T-helper 2 cell treated with Interferon-gamma antibody and Interleukin-4, amounts not matched to agents 5 μg/mL and 100 μg/mL, for 36 hours (primary cell): ENCODE data around the gene KRT13.

Source experiments
- DNase-seq: peaks from one replicate; pipeline ENCODE4 v3.0.0; 2021; ENCODE audit warnings: low spot score
- H3K27ac Mint-ChIP-seq: one replicate; pipeline ENCODE4 v1.8.0; 2021; ENCODE audit warnings: mild to moderate bottlenecking, mixed read lengths
- H3K27me3 Mint-ChIP-seq: one replicate; pipeline ENCODE4 v1.8.0; 2021; ENCODE audit warnings: low read depth, mixed read lengths
- H3K36me3 Mint-ChIP-seq: one replicate; pipeline ENCODE4 v1.8.0; 2021; ENCODE audit warnings: low read depth, mixed read lengths
- H3K4me1 Mint-ChIP-seq: one replicate; pipeline ENCODE4 v1.8.0; 2021; ENCODE audit warnings: low read depth, mixed read lengths
- H3K4me3 Mint-ChIP-seq: one replicate; pipeline ENCODE4 v1.8.0; 2022; ENCODE audit warnings: mild to moderate bottlenecking, moderate library complexity, mixed read lengths
- H3K9me3 Mint-ChIP-seq: one replicate; pipeline ENCODE4 v1.8.0; 2021; ENCODE audit warnings: mixed read lengths

Gene KRT13

GRCh38 chr17:41464682-41465081, 40.7 kb downstream of the KRT13 start:
- Mint-ChIP-seq H3K4me3 (no peak overlapping the region), H3K36me3 (no peaks in the 10 kb centered on the region), H3K9me3 (no peaks in the 10 kb centered on the region), H3K4me1 (no peaks in the 10 kb centered on the region), H3K27ac (no peak overlapping the region), H3K27me3 (peaks cover 3% of the 10 kb centered on the region)
- DNase-seq = no peak

GRCh38 chr17:41464173-41464572, 41.2 kb downstream of the KRT13 start:
- H3K4me1 Mint-ChIP-seq = no peaks in the 10 kb centered on the region
- no peaks in the 10 kb centered on the region for H3K9me3 Mint-ChIP-seq
- no peaks in the 10 kb centered on the region for H3K36me3 Mint-ChIP-seq
- H3K4me3 Mint-ChIP-seq = no peak overlapping the region
- no peak for DNase-seq
- no peak overlapping the region for H3K27ac Mint-ChIP-seq
- H3K27me3 Mint-ChIP-seq = peaks cover 3% of the 10 kb centered on the region

GRCh38 chr17:41463746-41464145, 41.7 kb downstream of the KRT13 start:
- H3K9me3 Mint-ChIP-seq = no peaks in the 10 kb centered on the region
- H3K4me1 Mint-ChIP-seq = no peaks in the 10 kb centered on the region
- no peak overlapping the region for H3K27ac Mint-ChIP-seq
- H3K27me3 Mint-ChIP-seq = peaks cover 3% of the 10 kb centered on the region
- H3K4me3 Mint-ChIP-seq = no peak overlapping the region
- no peak for DNase-seq
- no peaks in the 10 kb centered on the region for H3K36me3 Mint-ChIP-seq

GRCh38 chr17:41462705-41463104, 42.7 kb downstream of the KRT13 start:
- no peaks in the 10 kb centered on the region for H3K36me3 Mint-ChIP-seq
- H3K27ac Mint-ChIP-seq = no peak overlapping the region
- H3K27me3 Mint-ChIP-seq = no peaks in the 10 kb centered on the region
- no peak overlapping the region for H3K4me3 Mint-ChIP-seq
- DNase-seq = no peak
- H3K9me3 Mint-ChIP-seq = no peaks in the 10 kb centered on the region
- no peaks in the 10 kb centered on the region for H3K4me1 Mint-ChIP-seq

GRCh38 chr17:41457676-41458075, 47.7 kb downstream of the KRT13 start:
- no peak overlapping the region for H3K27ac Mint-ChIP-seq
- H3K9me3 Mint-ChIP-seq = no peaks in the 10 kb centered on the region
- H3K4me3 Mint-ChIP-seq = no peak overlapping the region
- peaks cover 4% of the 10 kb centered on the region for H3K27me3 Mint-ChIP-seq
- no peaks in the 10 kb centered on the region for H3K36me3 Mint-ChIP-seq
- DNase-seq = no peak
- H3K4me1 Mint-ChIP-seq = no peaks in the 10 kb centered on the region

GRCh38 chr17:41456204-41456603, 49.2 kb downstream of the KRT13 start:
- no peaks in the 10 kb centered on the region for H3K4me1 Mint-ChIP-seq
- no peaks in the 10 kb centered on the region for H3K36me3 Mint-ChIP-seq
- H3K4me3 Mint-ChIP-seq = no peak overlapping the region
- no peaks in the 10 kb centered on the region for H3K9me3 Mint-ChIP-seq
- no peak for DNase-seq
- no peak overlapping the region for H3K27ac Mint-ChIP-seq
- H3K27me3 Mint-ChIP-seq = peaks cover 8% of the 10 kb centered on the region

- H3K36me3 Mint-ChIP-seq = no peaks in the 10 kb centered on the region
- no peaks in the 10 kb centered on the region for H3K9me3 Mint-ChIP-seq
- no peak for DNase-seq
- peaks cover 14% of the 10 kb centered on the region for H3K27me3 Mint-ChIP-seq
- H3K4me3 Mint-ChIP-seq = no peak overlapping the region
- no peak overlapping the region for H3K27ac Mint-ChIP-seq
- no peaks in the 10 kb centered on the region for H3K4me1 Mint-ChIP-seq
These were observed 50.2 kb downstream of the KRT13 start for GRCh38 chr17:41455236-41455635.

GRCh38 chr17:41453066-41453465, 52.3 kb downstream of the KRT13 start:
- no peaks in the 10 kb centered on the region for H3K9me3 Mint-ChIP-seq
- no peak overlapping the region for H3K27ac Mint-ChIP-seq
- peaks cover 14% of the 10 kb centered on the region for H3K27me3 Mint-ChIP-seq
- DNase-seq = no peak
- H3K4me3 Mint-ChIP-seq = no peak overlapping the region
- H3K36me3 Mint-ChIP-seq = no peaks in the 10 kb centered on the region
- no peaks in the 10 kb centered on the region for H3K4me1 Mint-ChIP-seq

- peaks cover 14% of the 10 kb centered on the region for H3K27me3 Mint-ChIP-seq
- H3K4me3 Mint-ChIP-seq = no peak overlapping the region
- H3K36me3 Mint-ChIP-seq = no peaks in the 10 kb centered on the region
- DNase-seq = no peak
- no peaks in the 10 kb centered on the region for H3K4me1 Mint-ChIP-seq
- no peaks in the 10 kb centered on the region for H3K9me3 Mint-ChIP-seq
- no peak overlapping the region for H3K27ac Mint-ChIP-seq
These were observed 53.1 kb downstream of the KRT13 start for GRCh38 chr17:41452281-41452680.

- H3K27me3 Mint-ChIP-seq = peaks cover 14% of the 10 kb centered on the region
- no peak for DNase-seq
- H3K9me3 Mint-ChIP-seq = no peaks in the 10 kb centered on the region
- H3K27ac Mint-ChIP-seq = no peak overlapping the region
- no peaks in the 10 kb centered on the region for H3K4me1 Mint-ChIP-seq
- H3K36me3 Mint-ChIP-seq = no peaks in the 10 kb centered on the region
- no peak overlapping the region for H3K4me3 Mint-ChIP-seq
These were observed 54.2 kb downstream of the KRT13 start for GRCh38 chr17:41451154-41451728.
